A549 (cell line): ENCODE data around the gene MUC5AC.

Source experiments
- BCL3 ChIP-seq: fragments of >200 bp; sonication (Bioruptor Twin); formaldehyde crosslinking; IDR thresholded peaks from 3 replicates; pipeline ENCODE4 v1.6.1; 2016
- CTCF ChIP-seq: fragments of >200 bp; sonication (Bioruptor Twin); formaldehyde crosslinking; IDR thresholded peaks from 3 replicates; pipeline ENCODE4 v1.5.1; 2016
- EP300 ChIP-seq, 2 experiments: fragments of >200 bp; sonication (Bioruptor Twin); formaldehyde crosslinking; IDR thresholded peaks; 2 replicates in 1 of 2; 3 replicates in 1 of 2; pipeline ENCODE4 v1.6.1; 2016 to 2017
- PHF8 ChIP-seq: fragments of 200-600 bp; sonication (generic); IDR thresholded peaks from 2 replicates; pipeline ENCODE4 v1.6.1; 2016; ENCODE audit warnings: low read depth, mild to moderate bottlenecking, antibody characterized with exemption, moderate library complexity, borderline replicate concordance
- POLR2A ChIP-seq: IDR thresholded peaks from 2 replicates; pipeline ENCODE4 v1.6.1; 2012; ENCODE audit warnings: mild to moderate bottlenecking, low read length
- RFX5 ChIP-seq: fragments of 450-650 bp; IDR thresholded peaks from 2 replicates; pipeline ENCODE4 v1.7.1; 2014; ENCODE audit warnings: antibody characterized with exemption, mild to moderate bottlenecking, moderate library complexity
- SMC3 ChIP-seq: fragments of >200 bp; sonication (Bioruptor Twin); formaldehyde crosslinking; IDR thresholded peaks from 3 replicates; pipeline ENCODE4 v1.6.1; 2018; ENCODE audit warnings: inconsistent platforms

DNA sequence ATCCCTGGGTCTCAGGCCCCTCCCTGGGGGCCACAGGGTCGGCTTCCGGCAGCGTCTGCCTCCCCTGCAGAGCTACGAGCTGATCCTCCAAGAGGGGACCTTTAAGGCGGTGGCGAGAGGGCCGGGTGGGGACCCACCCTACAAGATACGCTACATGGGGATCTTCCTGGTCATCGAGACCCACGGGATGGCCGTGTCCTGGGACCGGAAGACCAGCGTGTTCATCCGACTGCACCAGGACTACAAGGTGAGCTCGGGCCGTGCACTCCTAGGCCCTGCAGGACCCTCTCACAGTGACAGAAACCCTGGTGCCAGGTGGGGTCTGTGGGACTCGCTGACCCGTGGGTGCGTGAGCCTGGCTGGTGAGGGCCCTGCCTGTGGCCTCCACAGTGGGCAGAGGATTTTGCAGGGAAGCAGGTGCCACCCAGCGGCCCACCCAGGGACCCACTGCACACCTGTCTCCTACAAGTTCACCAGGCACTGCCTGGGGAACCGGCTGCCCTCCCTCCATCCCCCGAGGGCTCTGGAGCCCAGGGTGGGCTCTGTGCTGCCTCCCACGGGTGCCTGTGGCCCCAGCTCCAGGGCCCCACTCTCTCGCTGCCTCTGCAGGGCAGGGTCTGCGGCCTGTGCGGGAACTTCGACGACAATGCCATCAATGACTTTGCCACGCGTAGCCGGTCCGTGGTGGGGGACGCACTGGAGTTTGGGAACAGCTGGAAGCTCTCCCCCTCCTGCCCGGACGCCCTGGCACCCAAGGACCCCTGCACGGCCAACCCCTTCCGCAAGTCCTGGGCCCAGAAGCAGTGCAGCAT is 78.8 kb downstream of the MUC5AC start:
- no peak for TF ChIP-seq PHF8
- no peak for TF ChIP-seq BCL3
- no peak for TF ChIP-seq EP300 (IDR thresholded peaks at IDR 0.05)
- TF ChIP-seq CTCF = no peak
- no peak for TF ChIP-seq SMC3
- TF ChIP-seq POLR2A = no peak
- TF ChIP-seq RFX5 = no peak
